Measurements from ENCODE around the gene TBC1D4.

GRCh38 chr13:75491376-75491775 is 9.4 kb upstream of the TBC1D4 start:
- TF ChIP-seq, protein P1, sequence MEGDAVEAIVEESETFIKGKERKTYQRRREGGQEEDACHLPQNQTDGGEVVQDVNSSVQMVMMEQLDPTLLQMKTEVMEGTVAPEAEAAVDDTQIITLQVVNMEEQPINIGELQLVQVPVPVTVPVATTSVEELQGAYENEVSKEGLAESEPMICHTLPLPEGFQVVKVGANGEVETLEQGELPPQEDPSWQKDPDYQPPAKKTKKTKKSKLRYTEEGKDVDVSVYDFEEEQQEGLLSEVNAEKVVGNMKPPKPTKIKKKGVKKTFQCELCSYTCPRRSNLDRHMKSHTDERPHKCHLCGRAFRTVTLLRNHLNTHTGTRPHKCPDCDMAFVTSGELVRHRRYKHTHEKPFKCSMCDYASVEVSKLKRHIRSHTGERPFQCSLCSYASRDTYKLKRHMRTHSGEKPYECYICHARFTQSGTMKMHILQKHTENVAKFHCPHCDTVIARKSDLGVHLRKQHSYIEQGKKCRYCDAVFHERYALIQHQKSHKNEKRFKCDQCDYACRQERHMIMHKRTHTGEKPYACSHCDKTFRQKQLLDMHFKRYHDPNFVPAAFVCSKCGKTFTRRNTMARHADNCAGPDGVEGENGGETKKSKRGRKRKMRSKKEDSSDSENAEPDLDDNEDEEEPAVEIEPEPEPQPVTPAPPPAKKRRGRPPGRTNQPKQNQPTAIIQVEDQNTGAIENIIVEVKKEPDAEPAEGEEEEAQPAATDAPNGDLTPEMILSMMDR (IDR thresholded peaks at IDR 0.05) = no peak
- TF ChIP-seq ZFX (IDR thresholded peaks at IDR 0.05; ENCODE audit: borderline replicate concordance) = no peak

Data from 22Rv1 (cell line).